Activated CD8-positive, alpha-beta memory T cell treated with anti-CD3 and anti-CD28 coated beads, Interleukin-2, amount 50 U/mL, for 1 hour (primary cell): ENCODE measurements around the gene ZFPL1.

Experiments
- DNase-seq: peaks from one replicate; pipeline ENCODE4 v3.0.0-alpha.2; 2020; ENCODE audit errors: extremely low read depth

ZFPL1 gene

GRCh38 chr11:65128182-65129145, 44.4 kb downstream of the ZFPL1 start:
- no peak for DNase-seq

- no peak for DNase-seq
Observed at GRCh38 chr11:65129649-65130441, 45.8 kb downstream of the ZFPL1 start.

- DNase-seq: no peak
Observed at GRCh38 chr11:65130631-65131416, 46.8 kb downstream of the ZFPL1 start.

DNA sequence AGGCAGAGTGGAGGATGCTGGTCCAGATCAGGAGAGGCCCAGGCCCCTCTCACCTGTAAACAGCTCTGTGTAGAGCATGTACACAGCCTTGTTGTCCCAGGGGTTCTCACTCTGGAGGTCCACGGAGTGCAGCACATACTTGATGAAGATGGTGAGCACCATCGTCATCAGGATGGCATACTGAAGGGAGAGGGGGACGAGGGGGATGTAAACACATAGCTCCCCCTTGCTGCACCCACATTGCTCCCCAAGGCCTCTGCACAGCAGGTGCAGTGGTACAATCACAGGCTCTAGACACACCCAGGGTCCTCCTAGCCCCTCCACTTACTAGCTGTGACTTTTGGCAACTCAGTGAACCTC, 47.4 kb downstream of the ZFPL1 start:
- DNase-seq: no peak

DNA sequence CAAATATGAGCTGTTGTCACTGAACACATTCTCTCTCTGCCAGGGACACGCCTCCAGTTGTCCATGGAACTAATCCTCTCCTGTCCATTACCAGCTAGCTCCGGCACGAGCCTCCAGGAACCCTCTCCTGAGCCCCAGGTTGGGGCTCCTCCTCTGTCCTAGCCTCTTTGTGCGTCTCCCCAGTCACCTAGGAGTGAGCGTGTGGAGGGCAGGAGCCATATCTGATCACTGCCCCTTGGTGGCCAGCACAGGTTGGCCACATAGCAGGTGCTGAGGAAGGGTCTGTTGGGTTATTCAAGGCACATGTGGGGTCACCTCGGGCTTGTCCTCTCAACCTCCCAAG, 47.8 kb downstream of the ZFPL1 start:
- no peak for DNase-seq

DNA sequence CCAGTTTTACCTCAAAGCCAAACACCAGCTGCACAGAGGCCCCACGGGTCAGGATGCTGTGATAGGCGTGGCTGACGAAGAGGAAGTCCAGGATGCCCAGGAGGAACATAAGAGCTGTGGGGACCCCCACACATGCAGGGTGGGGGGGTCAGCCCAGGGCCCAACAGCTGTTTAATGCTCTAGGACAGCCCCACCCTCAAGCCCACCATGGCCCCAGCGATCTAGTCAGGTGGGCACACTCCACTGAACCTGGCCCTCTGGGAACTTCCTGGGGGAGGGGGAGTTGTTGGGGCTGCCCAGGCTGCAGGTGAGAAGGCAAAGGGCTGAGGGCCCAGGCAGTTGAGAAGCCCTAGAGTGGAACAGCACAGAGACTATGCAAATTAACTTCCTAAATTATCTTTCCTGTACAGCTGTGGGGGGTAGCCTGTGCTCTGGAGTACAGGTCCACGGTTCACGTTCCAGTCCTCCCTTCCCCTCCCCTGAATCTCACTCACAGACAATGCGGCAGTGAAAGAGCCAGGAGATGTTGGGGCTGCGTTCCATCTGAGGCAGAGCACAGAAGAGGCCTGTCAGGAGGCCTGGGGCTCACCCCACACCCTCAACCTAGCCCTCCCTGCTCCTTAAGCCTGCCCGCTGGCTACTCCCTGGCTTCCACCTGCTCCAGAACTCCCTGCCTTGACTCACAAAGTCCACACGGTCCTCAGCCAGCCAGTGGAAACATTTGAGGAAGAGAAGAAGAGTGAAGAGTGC, 48.4 kb downstream of the ZFPL1 start:
- no peak for DNase-seq

DNA sequence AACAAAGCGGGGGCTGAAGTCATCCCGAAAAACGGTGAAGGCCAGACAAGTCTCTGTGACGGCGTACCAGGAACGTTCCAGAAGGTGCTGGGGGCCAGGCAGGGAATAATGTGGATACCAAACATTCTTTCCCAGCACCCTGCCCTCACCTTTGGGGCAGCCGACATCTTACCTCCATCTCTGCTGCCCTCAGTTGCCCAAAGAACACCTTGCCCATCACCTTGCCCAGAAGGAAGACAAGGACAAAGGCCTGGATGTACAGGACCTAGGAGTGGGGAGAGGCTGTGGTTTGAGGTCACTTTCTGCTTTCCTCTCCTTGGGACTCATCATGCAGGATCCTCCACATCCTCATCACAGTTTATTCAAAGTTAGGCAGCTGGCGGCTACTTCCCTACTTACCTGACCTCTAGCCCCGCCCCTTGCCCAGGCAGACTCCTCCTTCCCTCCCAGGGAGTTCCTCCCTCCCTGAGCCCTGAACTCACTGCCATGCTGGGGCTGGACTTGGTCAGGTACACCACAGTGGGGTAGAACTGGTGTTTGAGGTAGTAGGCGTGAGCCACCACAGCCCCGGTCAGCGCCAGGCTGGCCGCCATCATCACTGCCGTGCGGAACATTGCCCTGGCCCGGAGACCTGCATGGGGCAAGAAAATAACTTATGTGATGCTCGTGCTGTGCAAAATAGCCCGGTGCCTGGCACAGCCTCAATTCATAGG, 49.1 kb downstream of the ZFPL1 start:
- no peak for DNase-seq

- DNase-seq: no peak
Observed at GRCh38 chr11:65133724-65134123, 49.7 kb downstream of the ZFPL1 start.

GRCh38 chr11:65134240-65134951, 50.4 kb downstream of the ZFPL1 start, which contains the start of gene SYVN1:
Gene SYVN1 (minus strand): TSS chr11:65134519. CDS start chr11:65133601, 918 bp downstream.
- DNase-seq: peak; percentile 76

GRCh38 chr11:65134952-65135632, 51.1 kb downstream of the ZFPL1 start:
- DNase-seq: peak; percentile 66

DNA sequence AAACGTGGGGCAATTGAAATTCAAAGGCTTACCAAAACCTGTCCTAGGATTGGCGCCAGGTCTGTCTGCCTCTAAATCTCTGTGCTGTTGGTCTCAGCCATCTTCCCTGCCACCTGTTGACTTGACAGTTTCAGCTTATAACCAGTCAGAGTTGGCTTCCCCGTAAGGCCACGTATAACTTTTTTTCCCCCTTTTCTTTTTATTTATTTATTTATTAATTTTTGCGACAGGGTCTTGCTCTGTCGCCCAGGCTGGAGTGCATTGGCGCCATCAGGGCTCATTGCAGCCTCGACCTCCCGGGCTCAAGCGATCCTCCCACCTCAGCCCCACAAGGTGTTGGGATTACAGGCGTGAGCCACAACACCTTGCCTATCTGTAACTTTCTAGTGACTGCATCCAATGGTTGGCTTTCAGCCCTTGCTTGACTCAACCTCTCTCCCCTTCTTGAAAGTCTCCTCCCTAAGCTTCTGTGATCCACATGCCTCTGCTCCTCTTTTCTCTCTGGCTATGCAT, 51.7 kb downstream of the ZFPL1 start:
- DNase-seq: no peak

- DNase-seq: no peak
Observed at GRCh38 chr11:65136515-65137096, 52.6 kb downstream of the ZFPL1 start.
